ENCODE measurements around the gene GCNT1.
"Not testable (repeated sequence)": the region's sequence is repeated elsewhere in the genome, so short reads cannot be mapped to it uniquely, and the experiment has no call there.

The GCNT1 gene

DNA sequence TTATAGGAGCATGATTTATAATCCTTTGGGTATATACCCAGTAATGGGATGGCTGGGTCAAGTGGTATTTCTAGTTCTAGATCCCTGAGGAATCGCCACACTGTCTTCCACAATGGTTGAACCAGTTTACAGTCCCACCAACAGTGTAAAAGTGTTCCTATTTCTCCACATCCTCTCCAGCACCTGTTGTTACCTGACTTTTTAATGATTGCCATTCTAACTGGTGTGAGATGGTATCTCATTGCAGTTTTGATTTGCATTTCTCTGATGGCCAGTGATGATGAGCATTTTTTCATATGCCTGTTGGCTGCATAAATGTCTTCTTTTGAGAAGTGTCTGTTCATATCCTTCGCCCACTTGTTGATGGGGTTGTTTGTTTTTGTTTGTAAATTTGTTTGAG is 20.4 kb downstream of the GCNT1 start:
- DNase-seq (ENCODE audit: low spot score in 2 of 2); H3K27me3 ChIP-seq (ENCODE audit: low read depth); H3K36me3 ChIP-seq (replicated peaks); in situ Hi-C loops (cut with MboI; ENCODE audit: low sequenced_read_pairs); H3K4me3 ChIP-seq; H3K4me1 ChIP-seq; H3K9me3 ChIP-seq: not testable (repeated sequence)

DNA sequence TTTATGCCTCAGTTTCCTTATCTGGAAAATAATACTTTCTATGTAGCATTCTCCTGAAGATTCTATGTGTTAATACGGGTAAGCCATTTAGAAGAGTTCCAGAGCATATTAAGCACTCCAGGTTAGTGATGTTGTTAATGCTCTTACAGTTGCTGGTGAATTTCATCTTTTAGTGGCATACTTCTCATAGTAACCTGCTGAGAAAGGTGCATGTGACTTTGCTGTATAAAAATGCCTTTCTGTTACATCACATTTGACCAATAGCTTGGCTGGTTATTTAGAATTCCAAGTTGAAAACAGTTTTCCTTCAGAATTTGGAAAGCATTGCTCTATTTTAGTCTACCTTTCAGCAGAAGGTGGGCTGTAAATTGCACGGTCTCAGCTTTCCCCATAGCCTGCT is 27.2 kb downstream of the GCNT1 start:
- Histone ChIP-seq H3K36me3 (replicated peaks) (no peaks in the 10 kb centered on the region), H3K9me3 (no peaks in the 10 kb centered on the region), H3K4me1 (no peaks in the 10 kb centered on the region), H3K27me3 (ENCODE audit: low read depth) (no peaks in the 10 kb centered on the region), H3K4me3 (no peak overlapping the region)
- in situ Hi-C loops (cut with MboI; ENCODE audit: low sequenced_read_pairs), result no loop called here
- no peak for DNase-seq (ENCODE audit: low spot score in 2 of 2)

DNA sequence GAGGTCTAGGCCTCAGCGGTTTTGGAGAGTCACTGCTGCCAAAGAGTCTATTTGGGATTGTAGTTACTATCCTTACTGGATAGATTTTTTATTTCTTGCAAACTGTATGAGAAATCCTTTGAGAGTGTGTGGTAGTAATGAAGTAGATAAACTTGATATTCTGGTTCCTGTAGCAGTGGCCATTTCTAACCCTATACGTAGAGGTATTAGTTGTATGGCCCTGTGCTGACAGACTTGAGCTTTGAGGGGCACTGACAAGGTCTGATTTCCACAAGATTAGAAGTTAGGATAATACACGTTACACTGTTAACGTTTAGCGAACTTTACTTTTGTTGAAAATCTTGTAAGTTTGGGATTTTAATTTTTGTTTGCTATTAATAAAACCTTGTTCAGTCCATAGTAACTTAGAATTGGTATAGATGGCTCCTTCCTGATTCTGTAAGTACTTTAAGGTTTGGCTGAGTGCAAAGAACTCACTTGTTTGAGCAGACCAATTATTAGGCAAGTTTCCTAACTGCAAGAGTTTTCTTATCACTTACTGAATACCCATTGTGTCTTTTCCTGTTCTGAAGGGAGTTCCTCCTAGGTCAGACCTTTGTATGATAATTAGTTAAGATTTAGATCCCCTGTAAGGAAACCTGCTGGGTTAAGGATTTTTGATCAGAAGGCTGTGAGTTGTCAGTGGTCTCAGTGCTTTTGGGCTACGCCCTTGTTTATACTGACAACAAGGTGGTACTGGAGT is 31.4 kb downstream of the GCNT1 start:
- Histone ChIP-seq H3K27me3 (ENCODE audit: low read depth) (no peaks in the 10 kb centered on the region), H3K4me3 (no peak overlapping the region), H3K4me1 (no peaks in the 10 kb centered on the region), H3K9me3 (no peaks in the 10 kb centered on the region), H3K36me3 (replicated peaks) (no peaks in the 10 kb centered on the region)
- DNase-seq (ENCODE audit: low spot score in 2 of 2), result no peak
- in situ Hi-C loops (cut with MboI; ENCODE audit: low sequenced_read_pairs), result no loop called here

DNA sequence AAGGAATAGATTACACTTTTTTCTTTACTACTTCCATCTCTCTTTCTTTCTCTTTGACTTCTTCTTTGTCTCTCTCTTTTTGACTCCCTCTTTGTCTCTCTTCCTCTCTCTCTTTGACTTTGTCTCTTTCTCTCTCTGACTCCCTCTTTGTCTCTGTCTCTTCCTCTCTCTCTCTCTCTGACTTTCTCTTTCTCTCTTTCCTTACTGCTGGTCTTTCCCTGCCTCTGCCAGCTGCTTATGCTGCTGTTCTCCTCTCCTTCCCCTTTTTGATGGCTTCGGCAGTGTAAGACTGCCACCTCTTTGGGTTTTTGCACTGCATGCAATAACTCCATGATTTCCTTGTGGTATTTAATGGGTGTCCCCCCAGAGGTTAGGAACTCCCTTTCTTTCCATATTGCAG is 32.1 kb downstream of the GCNT1 start:
- H3K9me3 ChIP-seq; H3K27me3 ChIP-seq (ENCODE audit: low read depth); in situ Hi-C loops (cut with MboI; ENCODE audit: low sequenced_read_pairs); H3K4me3 ChIP-seq; H3K36me3 ChIP-seq (replicated peaks); DNase-seq (ENCODE audit: low spot score in 2 of 2); H3K4me1 ChIP-seq: not testable (repeated sequence)

DNA sequence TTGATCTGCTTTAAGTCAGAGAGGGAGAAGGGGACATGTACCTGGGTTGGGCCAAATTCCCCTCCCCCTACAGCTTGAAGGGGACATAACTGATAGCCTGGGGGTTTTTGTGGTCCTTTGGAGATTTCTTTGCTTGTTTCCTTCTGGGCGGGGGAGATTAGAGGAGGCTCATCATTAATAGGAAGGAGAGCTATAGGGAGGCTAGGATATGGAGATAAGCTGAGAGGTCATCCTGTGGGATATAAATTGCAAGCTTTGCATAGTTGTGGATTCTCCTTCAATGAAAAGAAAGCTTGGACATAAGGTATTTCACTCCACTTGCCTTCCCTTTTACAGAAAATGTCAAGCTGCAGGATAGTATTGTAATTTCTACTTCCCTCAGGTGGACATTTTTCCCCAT is 34.5 kb downstream of the GCNT1 start:
- H3K27me3 ChIP-seq (ENCODE audit: low read depth); in situ Hi-C loops (cut with MboI; ENCODE audit: low sequenced_read_pairs); H3K4me3 ChIP-seq; H3K9me3 ChIP-seq; DNase-seq (ENCODE audit: low spot score in 2 of 2); H3K36me3 ChIP-seq (replicated peaks); H3K4me1 ChIP-seq: not testable (repeated sequence)

DNA sequence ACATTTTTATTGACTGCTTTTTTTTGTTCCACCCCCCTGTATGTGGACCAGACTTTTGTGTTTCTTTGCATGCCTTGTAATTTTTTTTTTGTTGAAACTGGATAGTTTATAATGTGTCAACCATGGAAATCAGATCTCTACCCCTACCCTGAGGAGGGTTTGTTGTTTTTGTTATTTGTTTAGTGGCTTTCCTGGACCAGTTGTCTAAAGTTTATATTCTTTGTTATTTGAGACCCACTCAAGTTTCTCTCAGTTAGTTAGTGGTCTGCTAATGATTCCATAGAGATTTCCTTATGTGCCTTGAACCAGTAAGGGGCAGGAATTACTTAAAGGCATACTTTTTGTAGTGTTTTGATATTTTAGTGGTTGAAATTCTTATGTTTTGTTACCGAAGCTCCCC is 41.1 kb downstream of the GCNT1 start:
- H3K9me3 ChIP-seq, result no peaks in the 10 kb centered on the region
- in situ Hi-C loops (cut with MboI; ENCODE audit: low sequenced_read_pairs), result no loop called here
- no peaks in the 10 kb centered on the region; the same call in none of the 2 replicates for H3K36me3 ChIP-seq (replicated peaks)
- no peaks in the 10 kb centered on the region for H3K4me1 ChIP-seq
- DNase-seq (ENCODE audit: low spot score in 2 of 2), result no peak
- no peaks in the 10 kb centered on the region for H3K27me3 ChIP-seq (ENCODE audit: low read depth)
- no peak overlapping the region for H3K4me3 ChIP-seq

DNA sequence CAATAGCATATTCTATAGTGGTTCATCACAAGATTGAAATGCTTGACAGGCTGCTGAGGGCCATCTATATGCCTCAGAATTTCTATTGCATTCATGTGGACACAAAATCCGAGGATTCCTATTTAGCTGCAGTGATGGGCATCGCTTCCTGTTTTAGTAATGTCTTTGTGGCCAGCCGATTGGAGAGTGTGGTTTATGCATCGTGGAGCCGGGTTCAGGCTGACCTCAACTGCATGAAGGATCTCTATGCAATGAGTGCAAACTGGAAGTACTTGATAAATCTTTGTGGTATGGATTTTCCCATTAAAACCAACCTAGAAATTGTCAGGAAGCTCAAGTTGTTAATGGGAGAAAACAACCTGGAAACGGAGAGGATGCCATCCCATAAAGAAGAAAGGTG is 43.8 kb downstream of the GCNT1 start:
- Histone ChIP-seq H3K27me3 (ENCODE audit: low read depth) (no peaks in the 10 kb centered on the region), H3K9me3 (no peaks in the 10 kb centered on the region), H3K4me3 (no peak overlapping the region), H3K4me1 (no peaks in the 10 kb centered on the region), H3K36me3 (replicated peaks) (no peaks in the 10 kb centered on the region; the same call in none of the 2 replicates)
- no peak for DNase-seq (ENCODE audit: low spot score in 2 of 2)
- in situ Hi-C loops (cut with MboI; ENCODE audit: low sequenced_read_pairs), result no loop called here

DNA sequence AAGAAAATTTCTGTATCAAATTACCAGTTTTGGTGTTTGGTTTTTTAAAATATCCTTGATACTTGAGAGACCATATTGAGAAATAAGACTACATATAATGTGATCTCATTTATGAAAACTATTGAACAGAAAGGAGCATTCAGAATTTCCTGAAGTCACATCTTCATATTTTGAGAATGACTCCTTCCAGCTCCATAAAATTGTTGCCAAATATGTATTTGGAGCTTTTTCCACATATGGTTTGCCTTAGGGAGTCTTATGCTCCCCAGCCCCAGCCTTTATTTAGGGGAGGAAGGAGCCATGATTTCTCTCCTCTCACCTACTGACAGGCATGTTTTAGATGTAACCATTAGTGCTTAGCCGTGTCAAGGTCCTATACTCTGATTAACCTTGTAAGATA is 51.1 kb downstream of the GCNT1 start:
- Histone ChIP-seq H3K27me3 (ENCODE audit: low read depth) (no peaks in the 10 kb centered on the region), H3K4me1 (no peaks in the 10 kb centered on the region), H3K36me3 (replicated peaks) (no peaks in the 10 kb centered on the region), H3K4me3 (no peak overlapping the region), H3K9me3 (no peaks in the 10 kb centered on the region; the same call in 1 of the 2 replicates)
- DNase-seq (ENCODE audit: low spot score in 2 of 2), result no peak
- in situ Hi-C loops (cut with MboI; ENCODE audit: low sequenced_read_pairs), result no loop called here

DNA sequence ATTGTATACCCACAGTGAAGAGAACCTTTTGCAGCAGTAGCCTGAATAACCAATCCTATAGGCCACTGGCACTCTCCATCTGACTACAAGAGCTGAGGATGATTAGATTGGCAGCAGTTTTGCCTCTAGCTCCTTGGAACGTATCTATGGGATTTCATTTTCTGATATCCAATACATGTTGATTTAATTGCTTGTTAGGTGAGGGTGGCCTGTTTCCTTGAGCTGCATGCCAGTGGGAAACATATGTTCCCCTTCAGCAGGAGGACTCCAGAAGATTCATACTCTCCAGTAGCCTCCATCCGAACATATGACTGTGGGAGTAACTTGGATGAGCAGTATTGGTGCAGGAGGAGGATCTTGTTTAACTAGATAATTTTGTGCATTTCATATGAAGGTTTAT is 51.5 kb downstream of the GCNT1 start:
- no peaks in the 10 kb centered on the region for H3K27me3 ChIP-seq (ENCODE audit: low read depth)
- H3K36me3 ChIP-seq (replicated peaks), result no peaks in the 10 kb centered on the region
- in situ Hi-C loops (cut with MboI; ENCODE audit: low sequenced_read_pairs), result no loop called here
- no peak for DNase-seq (ENCODE audit: low spot score in 2 of 2)
- no peaks in the 10 kb centered on the region for H3K4me1 ChIP-seq
- H3K9me3 ChIP-seq, result no peaks in the 10 kb centered on the region; the same call in 1 of the 2 replicates
- no peak overlapping the region for H3K4me3 ChIP-seq

DNA sequence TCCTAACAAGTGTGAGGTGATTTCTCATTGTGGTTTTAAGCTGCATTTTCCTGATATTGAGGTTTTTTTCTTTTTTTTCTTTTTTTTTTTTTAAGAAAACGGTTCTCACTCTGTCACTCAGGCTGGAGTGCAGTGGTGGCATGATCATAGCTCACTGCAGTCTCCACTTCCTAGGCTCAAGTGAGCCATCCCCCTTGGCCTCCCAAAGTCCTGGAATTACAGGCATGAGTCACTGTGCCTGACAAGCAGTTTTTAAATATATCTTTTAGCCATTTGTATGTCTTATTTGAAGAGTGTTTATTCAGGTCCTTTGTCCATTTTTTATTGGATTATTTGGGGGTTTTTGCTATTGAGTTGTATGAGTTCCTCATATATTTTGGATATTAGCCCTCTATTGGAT is 53.8 kb downstream of the GCNT1 start:
- DNase-seq (ENCODE audit: low spot score in 2 of 2), result no peak
- H3K9me3 ChIP-seq, result no peaks in the 10 kb centered on the region; the same call in 1 of the 2 replicates
- H3K4me1 ChIP-seq, result no peaks in the 10 kb centered on the region
- no peaks in the 10 kb centered on the region for H3K27me3 ChIP-seq (ENCODE audit: low read depth)
- in situ Hi-C loops (cut with MboI; ENCODE audit: low sequenced_read_pairs), result no loop called here
- H3K4me3 ChIP-seq, result no peak overlapping the region
- no peaks in the 10 kb centered on the region for H3K36me3 ChIP-seq (replicated peaks)

DNA sequence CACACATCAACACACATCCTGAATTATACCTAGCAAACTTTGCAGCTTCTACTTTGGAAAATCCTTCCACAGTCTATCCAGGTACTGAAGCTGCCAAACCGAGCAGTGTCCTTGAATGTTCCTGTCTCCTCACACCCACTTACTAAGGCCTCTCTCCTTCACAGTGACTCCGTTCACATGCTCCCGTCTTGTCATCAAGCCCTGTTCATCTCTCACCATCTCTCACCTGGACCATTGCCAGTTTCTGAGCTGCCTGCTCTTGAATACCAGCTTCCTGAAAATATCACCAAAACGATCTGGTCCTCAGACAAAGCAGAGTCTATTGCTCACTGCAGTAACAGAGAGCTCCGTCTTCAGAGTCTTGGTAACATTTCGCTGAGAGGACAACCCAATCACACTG is 57.4 kb downstream of the GCNT1 start:
- Histone ChIP-seq H3K27me3 (ENCODE audit: low read depth) (no peaks in the 10 kb centered on the region), H3K4me1 (no peaks in the 10 kb centered on the region), H3K9me3 (no peaks in the 10 kb centered on the region; the same call in 1 of the 2 replicates), H3K4me3 (no peak overlapping the region), H3K36me3 (replicated peaks) (no peaks in the 10 kb centered on the region)
- in situ Hi-C loops (cut with MboI; ENCODE audit: low sequenced_read_pairs), result no loop called here
- DNase-seq (ENCODE audit: low spot score in 2 of 2), result no peak

DNA sequence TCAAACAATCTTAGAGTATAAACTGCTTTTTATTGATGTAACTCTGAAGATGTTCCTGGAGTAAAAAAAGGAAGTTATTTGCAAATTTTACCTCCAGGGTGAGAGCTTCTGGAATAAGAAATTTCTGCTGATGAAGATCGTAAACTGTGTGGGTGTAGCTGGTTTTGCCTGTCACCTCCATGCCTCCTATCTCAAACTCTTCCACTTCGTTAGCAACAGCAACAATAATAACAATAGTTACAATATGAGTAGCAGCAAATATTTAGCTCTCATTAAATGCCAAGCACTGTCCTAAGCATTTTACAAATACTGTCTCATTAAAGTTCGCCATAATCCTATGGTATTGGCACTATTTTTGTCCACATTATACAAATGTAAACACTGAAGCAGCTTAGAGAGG is 57.9 kb downstream of the GCNT1 start:
- no peak overlapping the region for H3K4me3 ChIP-seq

DNA sequence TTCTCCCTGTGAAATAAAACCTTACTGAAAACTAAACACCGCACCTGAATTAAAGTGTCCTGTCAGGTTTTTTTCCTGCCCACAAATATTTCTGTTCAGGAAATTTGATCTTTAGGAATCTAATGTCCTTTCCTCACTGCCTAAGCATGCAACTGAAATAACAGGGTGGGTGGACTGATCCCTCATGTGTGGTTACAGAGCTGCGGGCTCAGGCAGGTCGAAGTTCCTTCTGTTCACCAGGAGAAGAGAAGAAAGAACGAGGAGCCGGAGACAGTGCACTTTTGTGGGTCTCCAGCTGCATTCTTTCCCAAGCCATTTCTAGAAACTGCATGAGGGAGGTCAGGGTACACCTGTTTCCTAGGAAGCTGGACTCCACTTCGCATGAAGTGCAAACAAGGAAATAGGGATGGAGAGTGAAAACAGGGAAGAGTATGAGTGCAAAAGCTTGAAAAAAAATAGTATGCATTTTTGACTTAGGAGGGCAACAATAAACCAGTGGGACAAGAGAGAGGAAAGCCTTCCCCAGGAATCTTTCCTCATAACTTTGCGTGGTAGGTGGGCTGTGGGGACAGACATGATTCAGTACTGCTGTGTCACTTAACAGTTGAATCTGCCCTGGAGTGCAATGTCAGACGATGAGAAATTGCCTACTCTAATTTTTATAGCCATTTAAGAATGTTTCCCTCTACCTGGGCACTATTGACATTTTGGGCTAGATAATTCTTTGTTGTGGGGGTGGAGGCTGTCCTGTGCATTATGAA is 60.3 kb downstream of the GCNT1 start:
- no peaks in the 10 kb centered on the region for H3K36me3 ChIP-seq (replicated peaks)
- in situ Hi-C loops (cut with MboI; ENCODE audit: low sequenced_read_pairs), result no loop called here
- DNase-seq (ENCODE audit: low spot score in 2 of 2), result no peak
- no peaks in the 10 kb centered on the region; the same call in 1 of the 2 replicates for H3K9me3 ChIP-seq
- H3K27me3 ChIP-seq (ENCODE audit: low read depth), result no peaks in the 10 kb centered on the region
- no peak overlapping the region for H3K4me3 ChIP-seq
- H3K4me1 ChIP-seq, result no peaks in the 10 kb centered on the region

More for the DNA sequence above, 57.9 kb downstream of the GCNT1 start:
- in situ Hi-C loops (cut with MboI; ENCODE audit: low sequenced_read_pairs), result no loop called here
- H3K36me3 ChIP-seq (replicated peaks), result no peaks in the 10 kb centered on the region
- no peak for DNase-seq (ENCODE audit: low spot score in 2 of 2)
- no peaks in the 10 kb centered on the region for H3K27me3 ChIP-seq (ENCODE audit: low read depth)
- H3K4me1 ChIP-seq, result no peaks in the 10 kb centered on the region
- H3K9me3 ChIP-seq, result no peaks in the 10 kb centered on the region; the same call in 1 of the 2 replicates

DNA sequence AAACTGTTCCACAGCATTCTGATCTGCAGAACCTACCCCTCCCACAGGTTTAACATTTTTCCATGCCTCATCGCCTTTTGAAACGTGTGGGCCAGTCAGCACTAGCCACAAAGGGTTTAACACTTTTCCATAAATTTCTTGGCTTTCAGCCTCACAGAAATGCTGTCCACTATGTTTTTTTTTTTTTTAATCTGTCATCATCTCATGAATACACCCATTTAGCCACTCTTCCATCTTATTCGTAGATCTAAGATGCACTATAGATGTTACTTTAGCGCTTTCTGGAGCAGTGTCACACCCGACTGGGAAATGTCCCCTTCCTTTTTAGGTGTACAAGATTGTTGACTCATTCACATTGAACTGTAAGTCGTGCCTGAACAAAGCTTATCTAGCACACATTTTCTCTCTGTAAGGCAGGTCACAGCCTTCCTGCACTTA is 62.3 kb downstream of the GCNT1 start:
- no peaks in the 10 kb centered on the region for H3K27me3 ChIP-seq (ENCODE audit: low read depth)
- no peaks in the 10 kb centered on the region for H3K4me1 ChIP-seq
- in situ Hi-C loops (cut with MboI; ENCODE audit: low sequenced_read_pairs), result no loop called here
- no peak for DNase-seq (ENCODE audit: low spot score in 2 of 2)
- no peaks in the 10 kb centered on the region for H3K9me3 ChIP-seq
- H3K36me3 ChIP-seq (replicated peaks), result no peaks in the 10 kb centered on the region
- H3K4me3 ChIP-seq, result no peak overlapping the region
